Trophoblast cell (in vitro differentiated cells and primary cell): ENCODE results near the gene NEDD9.
A peak's percentile ranks its signal among the peaks of the same experiment; 100 is the strongest.

Experiments used
- DNase-seq, 2 donors: peaks; one replicate each; pipeline ENCODE4 v3.0.0-alpha.2; 2016
- H2AFZ ChIP-seq: 2 replicates; pipeline ENCODE4 v1.6.1; 2013; ENCODE audit warnings: low read length, moderate library complexity, mild to moderate bottlenecking; ENCODE audit not compliant: insufficient read depth, poor library complexity
- H2AK5ac ChIP-seq: 2 replicates; pipeline ENCODE4 v1.6.1; 2013; ENCODE audit warnings: mild to moderate bottlenecking, low read length
- H2BK120ac ChIP-seq: 2 replicates; pipeline ENCODE4 v1.6.1; 2013; ENCODE audit warnings: low read length, mild to moderate bottlenecking, moderate library complexity; ENCODE audit not compliant: insufficient read depth, poor library complexity
- H2BK12ac ChIP-seq: 2 replicates; pipeline ENCODE4 v1.6.1; 2013; ENCODE audit warnings: mild to moderate bottlenecking, low read length, moderate library complexity
- H2BK5ac ChIP-seq: 2 replicates; pipeline ENCODE4 v1.6.1; 2013; ENCODE audit warnings: low read length, low read depth, moderate library complexity, mild to moderate bottlenecking; ENCODE audit not compliant: poor library complexity
- H3K14ac ChIP-seq: 2 replicates; pipeline ENCODE4 v1.6.1; 2013; ENCODE audit warnings: mild to moderate bottlenecking, low read length
- H3K18ac ChIP-seq: 2 replicates; pipeline ENCODE4 v1.6.1; 2013; ENCODE audit warnings: mild to moderate bottlenecking, low read length
- H3K23ac ChIP-seq: 2 replicates; pipeline ENCODE4 v1.6.1; 2013; ENCODE audit warnings: low read length
- H3K27ac ChIP-seq: 2 replicates; pipeline ENCODE4 v1.5.1; 2013; ENCODE audit warnings: low read depth, mild to moderate bottlenecking, inconsistent platforms, low read length, moderate library complexity
- H3K27me3 ChIP-seq: 2 replicates; pipeline ENCODE4 v1.6.1; 2013; ENCODE audit warnings: inconsistent platforms, mild to moderate bottlenecking, low read length, moderate library complexity; ENCODE audit not compliant: insufficient read depth
- H3K36me3 ChIP-seq, 2 experiments: 1 replicate in 1 of 2; 2 replicates in 1 of 2; pipeline ENCODE4 v1.6.1; 2013; ENCODE audit warnings: low read length in 2 of 2, mild to moderate bottlenecking in 2 of 2, moderate library complexity in 1 of 2; ENCODE audit not compliant: insufficient read depth in 2 of 2, control insufficient read depth in 1 of 2
- H3K4ac ChIP-seq: 2 replicates; pipeline ENCODE4 v1.6.1; 2013; ENCODE audit warnings: low read depth, mild to moderate bottlenecking, low read length, moderate library complexity
- H3K4me1 ChIP-seq, 2 experiments: 1 replicate in 1 of 2; 2 replicates in 1 of 2; pipeline ENCODE4 v1.6.1; 2013; ENCODE audit warnings: low read length in 2 of 2, mild to moderate bottlenecking in 2 of 2, moderate library complexity in 1 of 2; ENCODE audit not compliant: insufficient read depth in 2 of 2, control insufficient read depth in 1 of 2
- H3K4me2 ChIP-seq: 2 replicates; pipeline ENCODE4 v1.6.1; 2013; ENCODE audit warnings: inconsistent platforms, mild to moderate bottlenecking, low read length, moderate library complexity
- H3K4me3 ChIP-seq: 2 replicates; pipeline ENCODE4 v1.5.1; 2013; ENCODE audit warnings: mild to moderate bottlenecking, low read depth, low read length, inconsistent platforms
- H3K79me1 ChIP-seq: one replicate; pipeline ENCODE4 v1.6.1; 2013; ENCODE audit warnings: low read length
- H3K79me2 ChIP-seq: 2 replicates; pipeline ENCODE4 v1.6.1; 2013; ENCODE audit warnings: low read length, mild to moderate bottlenecking; ENCODE audit not compliant: control insufficient read depth, insufficient read depth, poor library complexity
- H3K9ac ChIP-seq: 2 replicates; pipeline ENCODE4 v1.6.1; 2013; ENCODE audit warnings: mild to moderate bottlenecking, low read length
- H3K9me3 ChIP-seq: 2 replicates; pipeline ENCODE4 v1.6.1; 2013; ENCODE audit warnings: low read depth, mild to moderate bottlenecking, control low read depth, inconsistent platforms, low read length; ENCODE audit not compliant: insufficient read depth
- H4K12ac ChIP-seq: 2 replicates; pipeline ENCODE4 v1.6.1; 2013; ENCODE audit warnings: low read depth, mild to moderate bottlenecking, low read length, moderate library complexity
- H4K8ac ChIP-seq: 2 replicates; pipeline ENCODE4 v1.6.1; 2013; ENCODE audit warnings: low read depth, mild to moderate bottlenecking, low read length, moderate library complexity
- H4K91ac ChIP-seq: one replicate; pipeline ENCODE4 v1.6.1; 2013; ENCODE audit warnings: low read depth, mild to moderate bottlenecking, low read length, moderate library complexity
- WGBS: extraction: QIAGEN DNeasy Blood & Tissue Kit; methylation state at CpG from one replicate; pipeline ENCODE4 v1.1.7; 2013; ENCODE audit warnings: missing lambda C conversion rate; ENCODE audit not compliant: insufficient read length, insufficient coverage; ENCODE audit errors: extremely low coverage; 5-methylcytosine and 5-hydroxymethylcytosine counted together

NEDD9 gene

DNA sequence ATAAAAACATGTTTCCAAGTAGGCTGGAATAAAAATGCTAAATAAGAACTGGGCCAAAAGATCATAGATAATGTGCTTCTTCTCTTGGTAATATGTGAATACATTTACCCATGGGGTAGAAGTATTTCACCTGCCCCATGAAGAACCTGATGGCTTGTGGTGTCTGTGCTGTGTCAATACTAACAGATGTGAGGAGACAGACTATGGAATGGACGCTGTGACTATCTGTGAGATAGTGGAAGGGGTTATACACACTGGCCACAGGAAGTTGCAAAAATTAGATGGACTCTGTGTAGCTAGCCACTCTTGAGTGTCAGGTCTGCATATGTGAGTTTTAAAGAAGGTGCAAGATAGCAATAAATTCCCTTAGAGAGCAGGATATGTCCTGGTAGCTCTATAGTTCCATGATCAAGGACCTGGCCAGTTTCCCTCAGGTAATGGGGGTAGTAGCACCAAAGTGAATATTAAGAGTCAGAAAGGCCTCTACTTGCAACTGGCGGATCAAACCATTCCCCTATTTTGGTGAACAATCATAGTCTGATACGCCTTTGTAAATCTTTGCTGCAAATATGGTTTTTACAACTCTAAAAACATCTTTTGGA lies 48.6 kb downstream of the NEDD9 start:
- Histone ChIP-seq H3K9ac (no peak overlapping the region), H3K9me3 (no peaks in the 10 kb centered on the region), H3K27me3 (no peaks in the 10 kb centered on the region), H2BK12ac (no peak overlapping the region), H3K27ac (no peak overlapping the region), H3K4me1 (no peaks in the 10 kb centered on the region), H3K4me2 (no peak overlapping the region), H3K79me2 (no peaks in the 10 kb centered on the region), H3K18ac (no peak overlapping the region), H3K4ac (no peak overlapping the region), H3K14ac (no peak overlapping the region), H3K4me3 (no peak overlapping the region), H2AK5ac (no peak overlapping the region), H4K91ac (no peak overlapping the region), H3K79me1 (no peaks in the 10 kb centered on the region), H4K8ac (no peak overlapping the region), H4K12ac (no peak overlapping the region), H2BK5ac (no peak overlapping the region), H3K23ac (no peak overlapping the region), H2BK120ac (no peak overlapping the region), H2AFZ (no peak overlapping the region), H3K36me3 (peaks cover 10 to 30% of the 10 kb centered on the region in 2 experiments)
- no peak for DNase-seq
- no CpG with 5 or more reads among the region's 3 CpGs for WGBS

DNA sequence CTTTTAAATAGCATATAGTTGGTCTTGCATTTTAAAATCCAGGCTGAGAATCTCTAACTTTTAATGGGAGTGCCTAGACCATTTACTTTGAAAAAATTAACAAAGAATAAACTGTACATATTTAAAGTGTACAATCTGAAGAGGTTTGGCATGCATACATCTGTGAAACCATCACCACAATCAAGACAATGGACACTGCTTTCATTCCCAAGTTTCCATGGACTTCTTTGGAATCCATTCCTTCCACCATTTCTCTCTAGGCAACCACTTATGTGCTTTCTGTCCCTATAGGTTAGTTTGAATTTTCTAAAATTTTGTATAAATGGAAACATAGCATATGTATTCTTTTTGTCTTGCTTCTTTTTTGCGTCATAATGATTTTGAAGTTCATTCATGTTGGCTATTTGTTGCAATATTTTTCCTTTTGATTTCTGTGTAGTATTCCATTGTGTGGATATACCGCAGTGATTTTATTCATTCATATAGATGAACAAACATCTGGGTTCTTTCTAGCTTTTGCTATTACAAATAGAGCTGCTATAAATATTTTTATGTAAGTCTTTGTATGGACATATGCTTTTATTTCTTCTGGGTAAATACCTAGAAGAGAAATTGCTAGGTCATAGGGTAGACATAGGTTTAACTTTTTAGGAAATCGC lies 50.9 kb downstream of the NEDD9 start:
- no peaks in the 10 kb centered on the region for H3K27me3 ChIP-seq
- H3K4me2 ChIP-seq = no peak overlapping the region
- H2AFZ ChIP-seq = no peak overlapping the region
- H4K12ac ChIP-seq = no peak overlapping the region
- no peak overlapping the region for H4K8ac ChIP-seq
- no peak overlapping the region for H3K9ac ChIP-seq
- no peak overlapping the region for H3K14ac ChIP-seq
- no peak overlapping the region for H3K4ac ChIP-seq
- H4K91ac ChIP-seq = no peak overlapping the region
- no peaks in the 10 kb centered on the region for H3K4me1 ChIP-seq
- no peak overlapping the region for H2BK5ac ChIP-seq
- H3K4me3 ChIP-seq = no peak overlapping the region
- no peaks in the 10 kb centered on the region for H3K9me3 ChIP-seq
- H3K18ac ChIP-seq = no peak overlapping the region
- peaks cover 8 to 17% of the 10 kb centered on the region in 2 experiments for H3K36me3 ChIP-seq
- H3K23ac ChIP-seq = no peak overlapping the region
- H3K27ac ChIP-seq = no peak overlapping the region
- no peaks in the 10 kb centered on the region for H3K79me1 ChIP-seq
- no CpG with 5 or more reads among the region's 3 CpGs for WGBS
- H2BK120ac ChIP-seq = no peak overlapping the region
- no peak overlapping the region for H2AK5ac ChIP-seq
- no peak overlapping the region for H2BK12ac ChIP-seq
- H3K79me2 ChIP-seq = no peaks in the 10 kb centered on the region
- DNase-seq = no peak

DNA sequence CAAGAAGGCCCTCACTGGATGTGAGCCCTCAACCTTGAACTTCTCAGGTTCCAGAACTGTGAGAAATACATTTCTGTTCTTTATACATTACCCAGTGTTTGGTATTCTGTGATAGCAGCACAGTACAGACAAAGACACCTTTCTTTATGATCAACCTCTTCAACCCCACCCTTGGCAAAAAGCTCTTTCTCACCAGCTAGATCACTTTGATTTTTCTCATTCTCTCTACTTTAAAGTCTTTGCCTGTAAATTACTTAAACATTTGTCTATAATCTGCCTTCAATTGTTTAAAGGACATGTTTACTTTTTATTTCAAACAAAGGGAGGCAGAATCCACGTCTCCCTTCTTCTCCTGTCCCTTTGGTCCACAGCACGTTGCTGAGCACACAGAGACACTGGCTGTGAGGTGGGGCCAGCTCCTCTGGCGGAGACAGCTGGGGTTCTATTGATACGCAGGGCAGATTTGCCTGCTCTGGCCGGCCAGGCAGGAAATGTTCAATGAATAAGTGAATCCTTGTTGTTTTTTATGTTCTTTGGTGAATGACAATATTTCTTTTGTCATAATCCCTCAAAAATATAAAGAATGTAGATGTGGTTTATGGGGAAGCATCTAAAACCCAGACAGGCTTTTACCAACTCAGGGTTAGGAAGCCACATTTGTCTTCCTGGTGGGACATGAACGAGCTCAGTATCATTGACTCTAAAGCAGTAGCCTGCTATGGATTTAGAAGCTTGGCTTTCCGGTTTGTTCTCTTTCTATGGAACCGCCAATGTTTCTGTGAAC lies 52.9 kb downstream of the NEDD9 start:
- H4K12ac ChIP-seq = no peak overlapping the region
- peak overlapping the region; percentile 68 for H2AFZ ChIP-seq
- no peak for DNase-seq
- no peak overlapping the region for H3K4me3 ChIP-seq
- H2BK120ac ChIP-seq = no peak overlapping the region
- H3K18ac ChIP-seq = no peak overlapping the region
- peak overlapping the region; percentile 40 for H2BK5ac ChIP-seq
- H3K4me1 ChIP-seq = peaks cover 0 to under 1% of the 10 kb centered on the region in 2 experiments
- no peak overlapping the region for H4K8ac ChIP-seq
- H3K9ac ChIP-seq = no peak overlapping the region
- no peak overlapping the region for H3K4ac ChIP-seq
- H3K9me3 ChIP-seq = no peaks in the 10 kb centered on the region
- H3K79me2 ChIP-seq = no peaks in the 10 kb centered on the region
- no peak overlapping the region for H3K4me2 ChIP-seq
- peaks cover 0 to 5% of the 10 kb centered on the region in 2 experiments for H3K36me3 ChIP-seq
- WGBS = no CpG with 5 or more reads among the region's 8 CpGs
- H3K27me3 ChIP-seq = no peaks in the 10 kb centered on the region
- peak overlapping the region; percentile 8 for H4K91ac ChIP-seq
- H3K23ac ChIP-seq = no peak overlapping the region
- H3K14ac ChIP-seq = no peak overlapping the region
- no peak overlapping the region for H2AK5ac ChIP-seq
- peaks cover 2% of the 10 kb centered on the region for H3K79me1 ChIP-seq
- peak overlapping the region; percentile 92 for H2BK12ac ChIP-seq
- H3K27ac ChIP-seq = peak overlapping the region; percentile 2

DNA sequence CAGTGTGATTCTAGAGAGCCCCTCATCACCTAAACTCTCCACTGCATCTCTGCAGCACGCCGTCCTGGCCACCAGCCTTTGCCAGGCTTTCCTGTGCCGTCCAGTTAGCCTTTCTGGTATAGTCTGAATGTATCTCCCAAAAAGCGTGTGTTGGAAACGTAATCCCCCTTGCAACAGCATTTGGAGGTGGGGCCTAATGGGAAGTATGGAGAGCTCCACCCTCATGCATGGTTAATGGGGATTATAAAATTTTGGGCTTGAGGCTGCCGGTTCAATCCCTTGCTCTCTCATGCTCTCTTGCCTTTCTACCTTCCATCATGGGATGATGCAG lies 53.4 kb downstream of the NEDD9 start:
- Histone ChIP-seq H3K9ac (no peak overlapping the region), H3K27ac (no peak overlapping the region), H4K91ac (no peak overlapping the region), H3K4ac (no peak overlapping the region), H2BK5ac (no peak overlapping the region), H2BK120ac (no peak overlapping the region), H4K12ac (no peak overlapping the region), H3K23ac (no peak overlapping the region), H2AFZ (no peak overlapping the region), H3K9me3 (no peaks in the 10 kb centered on the region), H3K14ac (no peak overlapping the region), H3K36me3 (peaks cover 0 to 4% of the 10 kb centered on the region in 2 experiments), H3K4me2 (no peak overlapping the region), H3K79me1 (peaks cover 7% of the 10 kb centered on the region), H3K18ac (no peak overlapping the region), H3K4me3 (no peak overlapping the region), H3K27me3 (no peaks in the 10 kb centered on the region), H2BK12ac (peak overlapping the region; percentile 71), H3K79me2 (no peaks in the 10 kb centered on the region), H3K4me1 (peaks cover 0 to 6% of the 10 kb centered on the region in 2 experiments), H4K8ac (no peak overlapping the region), H2AK5ac (peak overlapping the region; percentile 91)
- no peak for DNase-seq
- no CpG with 5 or more reads among the region's 6 CpGs for WGBS
